Skeletal muscle tissue (tissue), 4 donors: Measurements from ENCODE around the gene UBQLN4. TPM values are rescaled to one million over a fixed set of nuclear protein-coding genes. Genes with fewer than 3 reads are reported as not detected.

Source experiments
- H3K27ac ChIP-seq: one replicate; pipeline ENCODE4 v1.7.0; 2013; ENCODE audit warnings: mild to moderate bottlenecking, low read depth, low read length, inconsistent platforms
- H3K27me3 ChIP-seq, 3 donors: one replicate each; pipeline ENCODE4 v1.7.0; 2013; ENCODE audit warnings: low read length in 3 of 3; ENCODE audit not compliant: control insufficient read depth in 3 of 3, insufficient read depth in 3 of 3
- H3K36me3 ChIP-seq, 3 donors: one replicate each; pipeline ENCODE4 v1.7.0; 2013; ENCODE audit warnings: low read length in 3 of 3; ENCODE audit not compliant: control insufficient read depth in 3 of 3, insufficient read depth in 3 of 3
- H3K4me1 ChIP-seq, 3 donors: one replicate each; pipeline ENCODE4 v1.7.0; 2013; ENCODE audit warnings: low read length in 3 of 3, mild to moderate bottlenecking in 3 of 3; ENCODE audit not compliant: control insufficient read depth in 3 of 3, insufficient read depth in 3 of 3
- H3K4me3 ChIP-seq, 3 donors: one replicate each; pipeline ENCODE4 v1.7.0; 2013; ENCODE audit warnings: low read length in 3 of 3
- H3K9ac ChIP-seq, 3 donors: one replicate each; pipeline ENCODE4 v1.7.0; 2013; ENCODE audit warnings: low read length in 3 of 3, mild to moderate bottlenecking in 3 of 3, moderate library complexity in 2 of 3, low read depth in 1 of 3
- H3K9me3 ChIP-seq, 3 donors: one replicate each; pipeline ENCODE4 v1.7.0; 2013; ENCODE audit warnings: low read length in 3 of 3; ENCODE audit not compliant: control insufficient read depth in 3 of 3
- total RNA-seq: library from RNA; depleted of rRNA; stranded (reverse); fragments of >200 nt; gene quantifications from one replicate; pipeline ENCODE4 v1.2.3, GENCODE V29; 2014
- donor health status: Osteomylitis.

The UBQLN4 gene
- total RNA-seq, 1 donor from 2014 or later, result 15.7 TPM

DNA sequence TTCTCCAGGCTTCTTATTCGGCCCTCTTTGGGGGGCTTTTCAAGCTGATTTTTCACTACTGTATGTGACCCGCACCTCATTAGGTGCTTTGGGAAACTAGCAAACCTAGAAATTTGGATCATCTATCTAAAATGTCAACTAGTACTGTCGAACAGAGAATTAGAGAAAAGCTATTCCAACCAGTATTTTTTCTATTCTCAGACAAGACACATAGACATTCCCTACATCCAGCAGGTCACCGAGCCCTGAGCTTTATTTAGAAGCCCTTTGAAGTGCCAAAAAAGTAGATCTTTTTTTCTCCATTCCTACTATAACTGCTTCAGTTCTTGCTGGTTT is 32.5 kb downstream of the UBQLN4 start:
- peaks cover 0 to 2% (median 0%) of the 10 kb centered on the region in 3 donors for H3K27me3 ChIP-seq
- no peak overlapping the region for H3K27ac ChIP-seq
- H3K4me3 ChIP-seq, result peak overlapping the region; percentile 83 to 94 (median 90)
- peaks cover 8 to 11% (median 10%) of the 10 kb centered on the region in 3 donors for H3K4me1 ChIP-seq
- H3K9ac ChIP-seq, result peak overlapping the region; percentile 71 to 79 (median 79)
- peaks cover 6 to 14% (median 13%) of the 10 kb centered on the region in 3 donors for H3K36me3 ChIP-seq
- no peaks in the 10 kb centered on the region for H3K9me3 ChIP-seq

DNA sequence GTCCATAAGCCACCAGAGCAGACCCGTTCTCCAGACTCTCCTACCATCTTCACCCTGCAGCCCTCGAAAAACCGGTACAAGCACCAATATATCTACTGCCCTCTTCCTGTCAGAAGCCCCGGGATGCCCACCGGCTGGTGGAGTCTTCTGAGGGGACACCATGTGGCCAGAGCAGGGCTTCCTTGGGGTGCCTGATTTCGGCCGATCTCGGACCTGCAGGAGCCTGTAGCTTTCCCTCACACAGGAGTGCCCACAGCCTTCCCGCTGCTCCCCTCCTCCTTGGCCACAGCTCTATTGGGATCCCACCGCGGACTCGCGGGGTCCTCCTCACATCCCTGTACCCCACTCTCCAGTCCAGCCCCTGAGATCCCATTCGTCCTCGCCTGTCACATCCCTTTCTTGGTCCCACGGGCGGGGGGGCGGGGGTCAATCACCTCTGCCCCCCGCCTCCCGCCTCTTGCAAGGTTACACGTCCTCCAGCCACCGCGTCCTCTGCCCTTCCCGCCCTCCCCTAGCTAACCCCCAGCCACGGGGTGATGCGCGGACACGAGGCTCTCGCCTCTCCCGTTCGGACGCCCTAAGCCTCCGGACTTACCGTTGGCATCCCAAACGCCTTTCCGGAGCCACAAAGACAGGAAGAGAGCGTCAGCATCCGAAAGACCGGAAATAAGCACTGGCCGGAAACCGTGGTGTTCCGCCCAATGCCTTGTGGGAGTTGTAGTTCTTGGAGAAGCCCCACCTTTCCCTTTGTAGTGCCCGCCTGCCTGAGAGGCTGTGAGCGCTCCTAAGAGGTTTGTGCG is 33.1 kb downstream of the UBQLN4 start, which contains the start of gene SSR2:
Gene SSR2 (minus strand): TSS at position 659 of the 800 bp plus-strand sequence. CDS start 784 bp downstream, outside the sequence.
- Histone ChIP-seq H3K9me3 (no peaks in the 10 kb centered on the region), H3K4me3 (peak within 1 kb of the TSS; percentile 83 to 94 (median 90)), H3K36me3 (peaks cover 6 to 14% (median 14%) of the 10 kb centered on the region in 3 donors), H3K27me3 (peaks cover 0 to 2% (median 0%) of the 10 kb centered on the region in 3 donors), H3K9ac (peak within 1 kb of the TSS; percentile 71 to 79 (median 79)), H3K4me1 (peaks cover 8 to 11% (median 10%) of the 10 kb centered on the region in 3 donors), H3K27ac (peak within 1 kb of the TSS; percentile 32)

DNA sequence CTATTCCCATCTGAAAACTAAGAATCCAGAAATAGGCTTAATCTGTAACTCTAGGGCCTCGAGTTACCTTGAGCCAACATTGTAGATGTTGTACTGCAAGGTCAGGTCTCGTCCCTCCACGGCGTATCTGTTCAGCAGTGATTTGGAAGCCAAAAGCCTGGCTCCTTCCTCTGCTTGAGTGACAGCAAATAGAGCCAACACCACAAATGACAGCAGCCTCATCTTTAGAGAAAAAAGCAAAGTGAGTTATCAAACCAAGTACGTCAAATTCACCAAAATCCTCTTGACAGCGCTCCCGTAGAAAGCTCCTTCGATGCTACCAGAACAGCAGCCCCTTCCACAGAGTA is 33.7 kb downstream of the UBQLN4 start:
- H3K9ac ChIP-seq, result peak overlapping the region; percentile 68 to 79 (median 79)
- H3K27me3 ChIP-seq, result no peaks in the 10 kb centered on the region
- peaks cover 8 to 11% (median 10%) of the 10 kb centered on the region in 3 donors for H3K4me1 ChIP-seq
- H3K4me3 ChIP-seq, result peak overlapping the region; percentile 83 to 94 (median 90)
- no peaks in the 10 kb centered on the region for H3K9me3 ChIP-seq
- H3K27ac ChIP-seq, result peak overlapping the region; percentile 32
- peaks cover 7 to 17% (median 15%) of the 10 kb centered on the region in 3 donors for H3K36me3 ChIP-seq

DNA sequence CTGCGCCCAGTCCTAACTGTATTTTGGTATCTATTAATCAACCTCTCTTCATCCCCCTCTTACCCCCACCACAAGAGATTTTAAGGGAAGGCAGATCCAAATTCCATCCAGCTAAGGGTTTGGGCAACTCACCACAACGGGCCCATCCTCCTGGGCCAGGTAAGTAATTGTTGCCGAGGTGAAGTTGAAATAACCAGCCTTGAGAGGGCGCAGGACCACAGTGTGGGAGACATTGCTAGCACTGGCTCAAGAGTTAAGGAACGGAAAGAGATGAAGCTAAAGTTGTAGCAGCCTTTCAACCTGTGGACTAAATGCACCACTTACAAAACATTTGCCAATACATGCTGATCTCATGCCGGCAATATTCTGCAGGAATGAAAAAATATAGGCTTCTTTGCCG is 38.8 kb downstream of the UBQLN4 start:
- Histone ChIP-seq H3K27ac (no peak overlapping the region), H3K9ac (no peak overlapping the region), H3K27me3 (no peaks in the 10 kb centered on the region), H3K4me3 (no peak overlapping the region), H3K4me1 (peaks cover 1 to 3% (median 2%) of the 10 kb centered on the region in 3 donors), H3K36me3 (peaks cover 34 to 58% (median 50%) of the 10 kb centered on the region in 3 donors), H3K9me3 (no peaks in the 10 kb centered on the region)

DNA sequence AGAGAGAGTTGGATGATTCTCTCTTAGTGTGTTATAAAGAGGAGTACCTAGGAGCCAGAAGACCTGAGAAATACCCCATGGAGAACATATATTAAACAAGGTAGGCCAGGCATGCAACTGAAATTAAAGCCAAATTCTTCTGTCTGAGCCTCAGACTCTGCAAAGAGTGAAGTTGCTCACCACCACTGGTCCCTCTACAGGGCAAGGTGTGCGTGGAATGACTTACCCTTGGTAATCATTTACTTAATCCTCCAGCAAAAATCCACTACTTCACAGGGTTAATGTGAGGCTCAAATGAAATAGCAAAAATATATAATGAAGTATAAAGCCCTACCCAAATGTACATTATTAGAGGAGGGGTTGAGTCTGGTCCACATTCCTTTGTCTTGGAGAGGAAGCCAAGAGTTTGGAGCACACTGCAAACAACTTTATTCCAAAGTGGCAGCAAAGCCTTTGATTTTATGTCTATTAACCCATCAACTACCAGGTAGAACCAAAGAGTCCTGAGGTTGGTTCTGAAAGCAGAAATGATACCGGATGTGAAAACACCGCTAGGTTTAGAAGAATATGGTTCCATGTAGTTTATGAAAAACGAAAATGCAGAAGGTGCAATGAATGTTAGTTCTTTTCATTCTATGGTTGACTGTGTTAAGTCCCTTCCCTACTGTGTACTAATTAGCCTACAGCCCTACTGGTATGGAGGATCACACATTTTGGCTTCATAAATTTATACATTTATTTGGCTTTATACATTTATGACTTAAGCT is 41.4 kb downstream of the UBQLN4 start:
- Histone ChIP-seq H3K27me3 (no peaks in the 10 kb centered on the region), H3K9me3 (no peaks in the 10 kb centered on the region), H3K27ac (no peak overlapping the region), H3K9ac (no peak overlapping the region), H3K4me1 (peaks cover 0 to 9% (median 8%) of the 10 kb centered on the region in 3 donors), H3K36me3 (peaks cover 40 to 55% (median 54%) of the 10 kb centered on the region in 3 donors), H3K4me3 (no peak overlapping the region)

DNA sequence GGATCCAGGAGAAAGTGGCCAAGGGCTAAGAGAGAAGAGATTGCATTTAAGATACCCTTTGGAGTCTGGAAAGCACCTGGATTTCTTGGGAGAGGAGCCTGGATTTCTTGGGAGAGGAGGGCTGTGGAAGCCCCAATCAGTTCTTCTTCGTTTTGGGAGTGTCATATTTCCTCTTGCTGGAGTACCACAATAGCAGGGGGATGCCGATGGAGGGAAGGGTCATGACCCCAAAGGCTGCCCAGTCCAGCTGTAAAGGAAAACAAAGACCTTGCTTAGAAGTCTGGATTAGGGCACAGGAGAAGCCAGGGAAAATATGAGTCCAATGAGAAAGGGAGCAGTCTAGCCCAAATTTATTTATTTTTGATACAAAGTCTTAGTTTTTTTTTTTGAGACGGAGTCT is 44.2 kb downstream of the UBQLN4 start:
- Histone ChIP-seq H3K27ac (peak overlapping the region; percentile 45), H3K9me3 (no peaks in the 10 kb centered on the region), H3K36me3 (peaks cover 36 to 45% (median 42%) of the 10 kb centered on the region in 3 donors), H3K27me3 (no peaks in the 10 kb centered on the region), H3K4me3 (no peak overlapping the region), H3K4me1 (peaks cover 3 to 11% (median 9%) of the 10 kb centered on the region in 3 donors), H3K9ac (no peak overlapping the region)

DNA sequence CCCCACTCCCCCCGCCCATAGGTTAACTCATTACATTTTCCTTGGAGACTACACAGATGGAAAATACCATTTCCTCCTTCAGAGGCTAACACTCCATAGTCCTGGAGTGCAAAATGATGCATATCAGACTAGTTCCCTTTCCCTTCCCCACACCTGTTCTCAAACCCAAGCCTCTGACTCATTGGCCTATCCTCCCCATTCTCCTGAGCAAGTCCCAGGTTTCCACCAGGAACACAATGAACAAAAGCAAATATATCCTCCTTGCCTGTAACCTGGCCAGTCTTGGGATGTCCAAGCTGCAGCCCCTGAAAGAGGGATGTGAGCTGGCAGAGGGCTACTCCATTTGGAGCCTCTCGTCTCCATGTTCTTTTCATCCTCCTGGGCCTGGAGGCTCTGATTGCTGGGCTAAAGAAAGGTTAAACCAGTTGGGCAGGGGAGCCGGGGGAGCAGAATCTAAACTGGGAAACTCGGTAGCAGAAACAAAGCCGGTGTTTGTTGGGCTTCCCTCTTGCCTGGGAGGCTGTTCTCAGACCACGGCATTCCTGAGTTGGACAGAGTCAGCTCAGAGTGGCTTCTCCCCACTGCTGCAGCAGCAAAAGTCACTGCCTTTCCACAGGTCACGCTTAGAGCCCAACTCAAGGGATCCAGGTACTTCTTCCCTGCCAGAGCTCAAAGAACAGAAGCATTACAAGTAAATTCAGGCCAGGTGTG is 46.8 kb downstream of the UBQLN4 start:
- Histone ChIP-seq H3K36me3 (peaks cover 20 to 28% (median 27%) of the 10 kb centered on the region in 3 donors), H3K9me3 (no peaks in the 10 kb centered on the region), H3K9ac (peak overlapping the region in 1 of 3 donors; percentile 25), H3K4me3 (no peak overlapping the region), H3K27ac (no peak overlapping the region), H3K27me3 (no peaks in the 10 kb centered on the region), H3K4me1 (peaks cover 3 to 11% (median 9%) of the 10 kb centered on the region in 3 donors)

DNA sequence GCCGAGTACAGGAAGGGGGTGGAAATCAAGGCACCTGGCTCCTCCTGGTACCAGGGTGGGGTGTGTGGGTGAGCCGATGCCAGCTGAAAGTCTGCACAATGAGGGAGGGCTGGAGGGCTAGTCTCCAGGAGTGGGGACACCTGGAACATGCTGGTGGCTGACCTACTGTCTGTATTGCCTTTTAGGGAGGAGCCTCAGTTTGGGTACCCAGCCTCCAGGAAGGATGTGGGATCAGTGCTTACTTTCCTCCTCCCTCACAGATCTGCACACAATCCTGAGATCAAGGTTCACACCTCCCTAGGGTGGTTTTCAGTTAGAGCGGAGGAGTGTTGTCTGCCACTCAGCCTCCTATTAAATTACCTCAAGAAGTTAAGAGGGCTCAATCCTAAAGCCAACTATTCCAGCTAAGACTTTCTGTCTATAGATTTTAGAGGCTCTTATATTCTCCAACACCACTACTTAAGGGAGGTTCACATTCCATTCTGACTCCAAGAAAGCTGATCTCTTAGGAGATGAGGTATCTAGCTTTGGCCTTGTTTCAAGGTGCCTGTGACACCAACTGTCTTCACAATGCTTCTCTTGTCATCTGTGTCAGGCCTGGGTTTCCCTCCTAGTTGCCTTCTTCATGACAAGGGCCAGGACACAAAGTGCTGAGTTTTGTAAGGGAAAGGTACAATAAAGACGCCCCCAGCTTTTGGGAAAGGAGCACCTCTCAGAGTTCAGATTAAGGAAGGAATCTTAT is 48.6 kb downstream of the UBQLN4 start:
- no peak overlapping the region for H3K9ac ChIP-seq
- no peak overlapping the region for H3K27ac ChIP-seq
- H3K4me1 ChIP-seq, result peaks cover 3 to 11% (median 9%) of the 10 kb centered on the region in 3 donors
- no peak overlapping the region for H3K4me3 ChIP-seq
- no peaks in the 10 kb centered on the region for H3K9me3 ChIP-seq
- peaks cover 8 to 13% (median 11%) of the 10 kb centered on the region in 3 donors for H3K36me3 ChIP-seq
- H3K27me3 ChIP-seq, result no peaks in the 10 kb centered on the region

DNA sequence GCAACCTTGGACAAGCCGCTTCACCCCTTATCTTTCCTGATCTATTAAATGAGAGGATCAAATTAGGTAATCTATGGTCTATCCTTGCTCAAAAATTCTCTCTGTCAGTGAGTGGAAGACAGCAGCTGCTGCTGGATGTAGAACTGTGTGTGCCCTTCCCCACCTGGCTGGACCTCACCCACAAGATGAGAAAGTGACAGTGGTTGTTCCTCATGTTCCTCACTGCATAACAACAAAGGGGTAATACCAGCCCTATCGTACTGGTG is 49.7 kb downstream of the UBQLN4 start:
- Histone ChIP-seq H3K27ac (no peak overlapping the region), H3K9me3 (no peaks in the 10 kb centered on the region), H3K27me3 (no peaks in the 10 kb centered on the region), H3K9ac (no peak overlapping the region), H3K4me3 (no peak overlapping the region), H3K36me3 (peaks cover 2 to 9% (median 3%) of the 10 kb centered on the region in 3 donors), H3K4me1 (peaks cover 3 to 6% (median 3%) of the 10 kb centered on the region in 3 donors)
